ENCODE results near the gene RPS14. TPM values are rescaled to one million over a fixed set of nuclear protein-coding genes. Genes with fewer than 3 reads are reported as not detected.
"Not testable (repeated sequence)": the region's sequence is repeated elsewhere in the genome, so short reads cannot be mapped to it uniquely, and the experiment has no call there.

Gene RPS14
- total RNA-seq, 1 experiment from 2014 or later = 2,564 TPM

GRCh38 chr5:150413902-150414790 is 35.4 kb downstream of the RPS14 start:
- CTCF ChIA-PET = interaction anchor here (0.8 to 1.7 kb wide), 2 partner anchors 22 to 146 kb away, joined by 4 to 9 read pairs; no protein-coding TSS in a partner anchor
- H3K27ac Mint-ChIP-seq; ATAC-seq; H3K36me3 Mint-ChIP-seq; DNase-seq (ENCODE audit: low spot score); H3K27me3 Mint-ChIP-seq (ENCODE audit: low read depth); POLR2A ChIA-PET; H3K9me3 Mint-ChIP-seq; H3K4me3 Mint-ChIP-seq: not testable (repeated sequence)
- peaks cover 33% of the 10 kb centered on the region for H3K4me1 Mint-ChIP-seq

- no peak for DNase-seq (ENCODE audit: low spot score)
- TF ChIP-seq GABPB1 (CRISPR knock-in tag; IDR thresholded peaks at IDR 0.05) (no peak), NFE2L1 (CRISPR knock-in tag; IDR thresholded peaks at IDR 0.05) (no peak), SP1 (CRISPR knock-in tag; conservative IDR thresholded peaks at IDR 0.05) (no peak), RELA (CRISPR knock-in tag; IDR thresholded peaks at IDR 0.05; ENCODE audit: borderline replicate concordance) (no peak), NFATC4 (CRISPR knock-in tag; IDR thresholded peaks at IDR 0.05) (no peak), ZNF232 (CRISPR knock-in tag; IDR thresholded peaks at IDR 0.05) (no peak), ERG (CRISPR knock-in tag; IDR thresholded peaks at IDR 0.05) (no peak), MXD4 (CRISPR knock-in tag; IDR thresholded peaks at IDR 0.05; ENCODE audit: borderline replicate concordance) (no peak), SOX15 (CRISPR knock-in tag; IDR thresholded peaks at IDR 0.05) (no peak)
- Mint-ChIP-seq H3K27me3 (ENCODE audit: low read depth) (no peaks in the 10 kb centered on the region), H3K4me1 (peaks cover 34% of the 10 kb centered on the region), H3K4me3 (peak overlapping the region; percentile 68), H3K27ac (peak overlapping the region; percentile 68), H3K9me3 (no peaks in the 10 kb centered on the region), H3K36me3 (no peaks in the 10 kb centered on the region)
- ATAC-seq = no peak
- ChIA-PET POLR2A (no interaction called here), CTCF (interaction anchor here (0.8 to 4.9 kb wide), 7 partner anchors 12 to 147 kb away, joined by 3 to 41 read pairs (median 4); partner anchors contain the start of gene RPS14)
Observed at GRCh38 chr5:150413176-150413901, 36.2 kb downstream of the RPS14 start.

- Mint-ChIP-seq H3K27me3 (ENCODE audit: low read depth) (no peaks in the 10 kb centered on the region), H3K4me1 (peaks cover 39% of the 10 kb centered on the region), H3K36me3 (no peaks in the 10 kb centered on the region), H3K4me3 (peak within 1 kb of the TSS; percentile 68), H3K9me3 (no peaks in the 10 kb centered on the region), H3K27ac (peak within 1 kb of the TSS; percentile 68)
- ATAC-seq = peak; percentile 63
- ChIA-PET CTCF (interaction anchor here (0.6 to 4.9 kb wide), 9 partner anchors 12 to 434 kb away, joined by 3 to 41 read pairs (median 6); partner anchors contain the start of genes IRGM and RPS14), POLR2A (interaction anchor here (0.5 kb wide), 1 partner anchor 258 kb away, joined by 3 read pairs; no protein-coding TSS in a partner anchor)
- TF ChIP-seq FOXK1 (CRISPR knock-in tag; IDR thresholded peaks at IDR 0.05) (no peak), GABPB1 (CRISPR knock-in tag; IDR thresholded peaks at IDR 0.05) (peak; percentile 8; the same call in 1 of the 2 replicates), ZNF423 (CRISPR knock-in tag; IDR thresholded peaks at IDR 0.05) (0 out of 2 replicates have a peak, but pooled peaks have one; percentile 32), NFYB (CRISPR knock-in tag; conservative IDR thresholded peaks at IDR 0.05; ENCODE audit: low read depth) (peak; percentile 93)
- TF ChIP-seq, protein P1, sequence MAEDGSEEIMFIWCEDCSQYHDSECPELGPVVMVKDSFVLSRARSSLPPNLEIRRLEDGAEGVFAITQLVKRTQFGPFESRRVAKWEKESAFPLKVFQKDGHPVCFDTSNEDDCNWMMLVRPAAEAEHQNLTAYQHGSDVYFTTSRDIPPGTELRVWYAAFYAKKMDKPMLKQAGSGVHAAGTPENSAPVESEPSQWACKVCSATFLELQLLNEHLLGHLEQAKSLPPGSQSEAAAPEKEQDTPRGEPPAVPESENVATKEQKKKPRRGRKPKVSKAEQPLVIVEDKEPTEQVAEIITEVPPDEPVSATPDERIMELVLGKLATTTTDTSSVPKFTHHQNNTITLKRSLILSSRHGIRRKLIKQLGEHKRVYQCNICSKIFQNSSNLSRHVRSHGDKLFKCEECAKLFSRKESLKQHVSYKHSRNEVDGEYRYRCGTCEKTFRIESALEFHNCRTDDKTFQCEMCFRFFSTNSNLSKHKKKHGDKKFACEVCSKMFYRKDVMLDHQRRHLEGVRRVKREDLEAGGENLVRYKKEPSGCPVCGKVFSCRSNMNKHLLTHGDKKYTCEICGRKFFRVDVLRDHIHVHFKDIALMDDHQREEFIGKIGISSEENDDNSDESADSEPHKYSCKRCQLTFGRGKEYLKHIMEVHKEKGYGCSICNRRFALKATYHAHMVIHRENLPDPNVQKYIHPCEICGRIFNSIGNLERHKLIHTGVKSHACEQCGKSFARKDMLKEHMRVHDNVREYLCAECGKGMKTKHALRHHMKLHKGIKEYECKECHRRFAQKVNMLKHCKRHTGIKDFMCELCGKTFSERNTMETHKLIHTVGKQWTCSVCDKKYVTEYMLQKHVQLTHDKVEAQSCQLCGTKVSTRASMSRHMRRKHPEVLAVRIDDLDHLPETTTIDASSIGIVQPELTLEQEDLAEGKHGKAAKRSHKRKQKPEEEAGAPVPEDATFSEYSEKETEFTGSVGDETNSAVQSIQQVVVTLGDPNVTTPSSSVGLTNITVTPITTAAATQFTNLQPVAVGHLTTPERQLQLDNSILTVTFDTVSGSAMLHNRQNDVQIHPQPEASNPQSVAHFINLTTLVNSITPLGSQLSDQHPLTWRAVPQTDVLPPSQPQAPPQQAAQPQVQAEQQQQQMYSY (CRISPR knock-in tag; IDR thresholded peaks at IDR 0.05) = peak; percentile 92
- DNase-seq (ENCODE audit: low spot score) = peak; percentile 75
Observed at GRCh38 chr5:150412319-150413175, 37.0 kb downstream of the RPS14 start, which contains the start of gene CD74. TSS of gene CD74 (minus strand) at chr5:150412910. CDS start at chr5:150412749, 161 bp downstream.
